Mesothelial cell of epicardium (in vitro differentiated cells): ENCODE results near the gene PTCH1. TPM values are rescaled to one million over a fixed set of nuclear protein-coding genes. Genes with fewer than 3 reads are reported as not detected.

ENCODE experiments used
- DNase-seq, 2 experiments: peaks; one replicate each; pipeline ENCODE4 v3.0.0; 2021; ENCODE audit warnings: low spot score in 2 of 2; ENCODE audit not compliant: unreplicated experiment in 2 of 2
- H3K27ac Mint-ChIP-seq: 2 replicates; pipeline ENCODE4 v1.8.0; 2021; ENCODE audit warnings: mixed read lengths
- H3K27me3 Mint-ChIP-seq: 2 replicates; pipeline ENCODE4 v1.8.0; 2021; ENCODE audit warnings: low read depth, mixed read lengths
- H3K36me3 Mint-ChIP-seq: 2 replicates; pipeline ENCODE4 v1.8.0; 2021; ENCODE audit warnings: mixed read lengths
- H3K4me1 Mint-ChIP-seq: 2 replicates; pipeline ENCODE4 v1.8.0; 2021; ENCODE audit warnings: mixed read lengths
- H3K4me3 Mint-ChIP-seq: 2 replicates; pipeline ENCODE4 v1.8.0; 2021; ENCODE audit warnings: mild to moderate bottlenecking, moderate library complexity, mixed read lengths
- H3K9me3 Mint-ChIP-seq: 2 replicates; pipeline ENCODE4 v1.8.0; 2021; ENCODE audit warnings: mixed read lengths
- total RNA-seq: library from RNA; stranded (reverse); gene quantifications from 3 replicates; pipeline ENCODE4 v1.2.1, GENCODE V29; 2021
- TF ChIP-seq, protein P1 (sequence below): fragments of 200-600 bp; sonication (generic); IDR thresholded peaks from one replicate; pipeline ENCODE4 v1.5.0; 2021; ENCODE audit warnings: antibody characterized with exemption; ENCODE audit not compliant: unreplicated experiment

Gene PTCH1
- total RNA-seq, 1 donor from 2014 or later, result 36.1 TPM

DNA sequence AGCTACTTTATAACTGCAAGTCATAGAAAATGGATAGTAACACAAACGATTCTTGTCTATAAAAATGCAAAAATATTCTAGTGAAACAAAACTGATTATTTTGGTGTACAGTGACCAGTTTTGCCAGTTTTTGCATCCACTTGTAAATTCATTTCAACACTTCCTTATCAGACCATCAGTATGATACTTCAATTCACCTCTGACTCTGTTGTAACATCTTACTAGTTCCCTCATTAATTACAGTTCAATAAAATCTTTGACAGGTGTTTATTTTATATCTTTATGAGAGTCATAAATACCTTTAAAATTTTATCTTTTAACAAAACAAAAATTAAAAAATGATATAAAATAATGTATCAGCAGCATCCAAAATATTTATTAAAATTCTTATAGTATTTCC is 13.1 kb upstream of the PTCH1 start:
- H3K9me3 Mint-ChIP-seq, result no peaks in the 10 kb centered on the region

DNA sequence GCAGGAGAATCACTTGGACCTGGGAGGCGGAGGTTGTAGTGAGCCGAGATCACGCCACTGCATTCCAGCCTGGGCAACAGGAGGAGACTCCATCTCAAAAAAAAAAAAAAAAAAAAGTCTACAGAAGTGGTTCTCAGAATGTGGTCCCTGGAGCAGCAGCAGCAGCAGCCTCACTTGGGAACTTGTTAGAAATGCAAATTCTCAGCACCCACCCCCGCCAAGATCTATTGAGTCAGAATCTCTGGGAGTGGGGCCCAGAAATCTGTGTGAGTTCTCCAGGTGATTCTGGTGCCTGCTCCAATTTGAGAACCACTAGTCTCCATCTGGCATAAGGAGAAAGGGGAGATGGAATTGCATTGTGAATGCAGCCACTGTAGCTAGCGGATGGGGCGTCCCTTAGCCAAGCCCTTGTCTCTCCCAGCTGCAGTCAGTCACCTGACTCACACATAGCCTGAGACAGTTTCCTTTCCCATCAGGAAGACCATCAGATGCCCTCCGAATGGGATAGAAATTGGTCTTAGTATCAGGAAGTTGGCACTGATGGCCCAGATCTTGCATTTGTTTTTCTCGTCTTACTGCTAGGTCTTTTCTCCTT is 12.2 kb upstream of the PTCH1 start:
- Mint-ChIP-seq H3K27me3 (peaks cover 40% of the 10 kb centered on the region), H3K9me3 (no peaks in the 10 kb centered on the region)
- TF ChIP-seq, protein P1, sequence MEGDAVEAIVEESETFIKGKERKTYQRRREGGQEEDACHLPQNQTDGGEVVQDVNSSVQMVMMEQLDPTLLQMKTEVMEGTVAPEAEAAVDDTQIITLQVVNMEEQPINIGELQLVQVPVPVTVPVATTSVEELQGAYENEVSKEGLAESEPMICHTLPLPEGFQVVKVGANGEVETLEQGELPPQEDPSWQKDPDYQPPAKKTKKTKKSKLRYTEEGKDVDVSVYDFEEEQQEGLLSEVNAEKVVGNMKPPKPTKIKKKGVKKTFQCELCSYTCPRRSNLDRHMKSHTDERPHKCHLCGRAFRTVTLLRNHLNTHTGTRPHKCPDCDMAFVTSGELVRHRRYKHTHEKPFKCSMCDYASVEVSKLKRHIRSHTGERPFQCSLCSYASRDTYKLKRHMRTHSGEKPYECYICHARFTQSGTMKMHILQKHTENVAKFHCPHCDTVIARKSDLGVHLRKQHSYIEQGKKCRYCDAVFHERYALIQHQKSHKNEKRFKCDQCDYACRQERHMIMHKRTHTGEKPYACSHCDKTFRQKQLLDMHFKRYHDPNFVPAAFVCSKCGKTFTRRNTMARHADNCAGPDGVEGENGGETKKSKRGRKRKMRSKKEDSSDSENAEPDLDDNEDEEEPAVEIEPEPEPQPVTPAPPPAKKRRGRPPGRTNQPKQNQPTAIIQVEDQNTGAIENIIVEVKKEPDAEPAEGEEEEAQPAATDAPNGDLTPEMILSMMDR, result no peak

More for the DNA sequence above, 13.1 kb upstream of the PTCH1 start:
- H3K27ac Mint-ChIP-seq, result no peak overlapping the region
- peaks cover 37% of the 10 kb centered on the region for H3K27me3 Mint-ChIP-seq
- H3K4me1 Mint-ChIP-seq, result no peaks in the 10 kb centered on the region
- no peak for DNase-seq
- H3K4me3 Mint-ChIP-seq, result no peak overlapping the region
- no peaks in the 10 kb centered on the region for H3K36me3 Mint-ChIP-seq
- TF ChIP-seq, protein P1, result no peak

DNA sequence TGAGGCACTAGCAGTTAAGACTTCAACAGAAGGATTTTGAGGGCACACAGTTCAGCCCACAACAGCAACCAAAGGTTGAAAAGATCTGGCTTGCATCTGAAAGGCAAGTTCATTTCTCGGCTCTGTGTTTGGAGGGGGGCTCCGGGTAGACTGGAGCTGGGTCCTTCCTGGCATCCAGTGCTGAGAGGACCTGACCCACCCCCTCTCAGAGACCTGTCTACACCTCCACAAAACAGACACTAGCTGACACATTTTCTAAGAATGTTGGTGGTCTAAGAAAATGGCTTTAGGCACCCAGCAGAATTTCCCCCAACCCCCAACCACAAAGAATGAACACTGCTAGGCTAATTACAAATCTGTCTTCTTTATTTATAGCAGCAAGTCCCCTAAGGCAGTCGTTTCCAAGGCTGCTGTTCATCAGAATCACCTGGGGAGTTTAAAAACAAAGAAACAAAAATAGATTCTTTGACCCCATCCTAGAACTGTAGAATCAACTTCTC is 6.2 kb upstream of the PTCH1 start:
- no peaks in the 10 kb centered on the region for H3K36me3 Mint-ChIP-seq
- no peak overlapping the region for H3K27ac Mint-ChIP-seq
- DNase-seq, result no peak
- H3K4me1 Mint-ChIP-seq, result no peaks in the 10 kb centered on the region
- peaks cover 59% of the 10 kb centered on the region for H3K27me3 Mint-ChIP-seq
- TF ChIP-seq, protein P1, result no peak
- H3K4me3 Mint-ChIP-seq, result no peak overlapping the region
- H3K9me3 Mint-ChIP-seq, result peaks cover 7% of the 10 kb centered on the region

More for the DNA sequence above, 12.2 kb upstream of the PTCH1 start:
- no peak for DNase-seq
- H3K4me3 Mint-ChIP-seq, result no peak overlapping the region
- no peaks in the 10 kb centered on the region for H3K36me3 Mint-ChIP-seq
- H3K27ac Mint-ChIP-seq, result no peak overlapping the region
- no peaks in the 10 kb centered on the region for H3K4me1 Mint-ChIP-seq

DNA sequence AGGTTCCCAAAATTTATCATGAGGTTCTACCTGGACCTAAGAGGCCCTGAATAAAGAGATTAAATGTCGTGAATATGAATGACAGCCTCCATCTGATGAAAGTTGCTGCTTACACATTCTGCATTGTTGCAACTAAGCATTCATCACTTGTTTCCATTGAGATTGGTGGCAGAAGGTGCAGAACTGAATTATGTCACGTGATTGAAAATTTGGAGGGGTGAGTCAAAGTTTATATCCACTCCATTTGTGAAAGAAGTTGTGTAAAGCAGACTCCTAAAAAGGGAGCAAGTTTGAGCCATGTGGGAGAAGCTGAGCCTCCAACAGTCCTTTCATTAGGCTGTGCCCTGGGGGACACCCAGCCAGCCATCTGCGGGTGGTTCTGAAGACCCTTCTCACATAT is 4.9 kb upstream of the PTCH1 start:
- H3K9me3 Mint-ChIP-seq, result peaks cover 7% of the 10 kb centered on the region

DNA sequence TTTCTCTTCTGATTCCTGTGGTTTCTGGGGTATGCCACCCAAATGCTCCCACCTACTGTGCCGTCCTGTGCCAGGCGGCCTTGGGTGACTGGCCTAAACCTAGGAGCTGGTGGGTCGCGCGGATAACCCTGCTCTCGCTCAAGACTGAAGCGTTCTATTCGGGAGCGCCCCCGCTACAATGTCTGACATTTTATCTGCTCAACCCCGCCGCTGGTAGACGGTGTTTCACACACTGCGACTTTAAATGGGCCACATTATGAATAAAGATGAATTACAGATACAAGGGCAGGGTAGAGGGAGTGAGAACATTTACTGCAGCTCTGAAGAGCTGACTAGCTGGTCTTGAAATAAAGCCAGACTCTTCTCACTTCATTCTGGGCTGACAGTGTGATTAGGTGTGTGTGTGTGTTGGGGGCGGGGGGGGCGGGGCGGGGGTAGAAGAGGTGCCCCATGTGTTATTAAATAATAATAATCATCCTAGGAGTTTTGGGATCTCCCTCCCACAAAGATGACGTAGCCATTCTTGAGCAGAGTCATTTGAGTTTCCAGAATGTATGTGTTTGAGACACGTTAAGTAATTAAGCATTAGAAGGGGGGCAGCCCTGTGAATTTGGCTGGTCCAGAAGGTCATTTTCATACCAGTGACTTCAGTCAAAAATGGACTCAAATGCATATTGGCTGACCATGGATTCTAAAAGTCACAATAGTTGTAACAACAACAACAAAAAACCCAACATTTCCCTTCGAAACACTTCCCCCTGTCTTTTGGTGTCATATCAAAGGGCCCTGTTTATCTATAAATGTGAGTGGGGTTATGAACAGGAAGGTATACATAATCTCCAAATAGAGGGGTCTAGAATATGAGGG is 1.0 kb upstream of the PTCH1 start:
- peaks cover 83% of the 10 kb centered on the region for H3K27me3 Mint-ChIP-seq
- no peak overlapping the region for H3K27ac Mint-ChIP-seq
- no peaks in the 10 kb centered on the region for H3K36me3 Mint-ChIP-seq
- peak overlapping the region; percentile 88 for H3K4me3 Mint-ChIP-seq
- TF ChIP-seq, protein P1, result no peak
- DNase-seq, result no peak
- peaks cover 17% of the 10 kb centered on the region for H3K4me1 Mint-ChIP-seq
- peaks cover 7% of the 10 kb centered on the region for H3K9me3 Mint-ChIP-seq

More for the DNA sequence above, 4.9 kb upstream of the PTCH1 start:
- TF ChIP-seq, protein P1, result no peak
- Mint-ChIP-seq H3K36me3 (no peaks in the 10 kb centered on the region), H3K27ac (no peak overlapping the region), H3K4me1 (peaks cover 7% of the 10 kb centered on the region), H3K27me3 (peaks cover 59% of the 10 kb centered on the region), H3K4me3 (no peak overlapping the region)
- DNase-seq, result no peak
